GM23338 (cell line): ENCODE measurements around the gene KCTD7. TPM values are rescaled to one million over a fixed set of nuclear protein-coding genes. Genes with fewer than 3 reads are reported as not detected.

Experiments
- ATAC-seq: fragments of 200-7000 bp; cut with Tn5 transposase; 3 replicates; pipeline ENCODE4 v1.9.1; 2020
- DNase-seq: peaks from one replicate; pipeline ENCODE4 v3.0.0-alpha.2; 2015; ENCODE audit warnings: low spot score
- H2AFZ ChIP-seq: fragments of 200-600 bp; sonication (generic); 2 replicates; pipeline ENCODE4 v1.8.0; 2016; ENCODE audit warnings: antibody characterized with exemption, mild to moderate bottlenecking, moderate library complexity
- H3F3A ChIP-seq: fragments of 200-600 bp; sonication (generic); replicated peaks from 2 replicates; pipeline ENCODE4 v1.8.0; 2017; ENCODE audit warnings: antibody characterized with exemption, mixed run types, low read depth
- H3K27ac ChIP-seq: fragments of 200-600 bp; sonication (generic); 2 replicates; pipeline ENCODE4 v1.6.1; 2016; ENCODE audit warnings: low read depth
- H3K27me3 ChIP-seq: fragments of 200-600 bp; sonication (generic); 2 replicates; pipeline ENCODE4 v1.8.0; 2016; ENCODE audit warnings: mild to moderate bottlenecking, mixed run types, moderate library complexity; ENCODE audit not compliant: insufficient read depth
- H3K36me3 ChIP-seq: fragments of 200-600 bp; sonication (generic); 2 replicates; pipeline ENCODE4 v1.8.0; 2016; ENCODE audit warnings: mild to moderate bottlenecking; ENCODE audit not compliant: insufficient read depth
- H3K4me1 ChIP-seq: fragments of 200-600 bp; sonication (generic); 2 replicates; pipeline ENCODE4 v1.8.0; 2016; ENCODE audit warnings: mild to moderate bottlenecking, moderate library complexity; ENCODE audit not compliant: insufficient read depth
- H3K4me2 ChIP-seq: fragments of 200-600 bp; sonication (generic); 2 replicates; pipeline ENCODE4 v1.7.1; 2017; ENCODE audit warnings: mixed run types
- H3K4me3 ChIP-seq: fragments of 200-600 bp; sonication (generic); 2 replicates; pipeline ENCODE4 v1.6.1; 2016; ENCODE audit warnings: mixed run types
- H3K79me2 ChIP-seq: fragments of 200-600 bp; sonication (generic); replicated peaks from 2 replicates; pipeline ENCODE4 v1.8.0; 2017; ENCODE audit warnings: mild to moderate bottlenecking; ENCODE audit not compliant: insufficient read depth
- H3K9me2 ChIP-seq: fragments of 200-600 bp; sonication (generic); 2 replicates; pipeline ENCODE4 v1.8.0; 2017; ENCODE audit not compliant: insufficient read depth
- H4K20me1 ChIP-seq: fragments of 200-600 bp; sonication (generic); replicated peaks from 2 replicates; pipeline ENCODE4 v1.8.0; 2017; ENCODE audit warnings: mild to moderate bottlenecking; ENCODE audit not compliant: insufficient read depth
- H3K27ac Mint-ChIP-seq: 2 replicates; pipeline ENCODE4 v1.8.0; 2020; ENCODE audit warnings: inconsistent platforms, mild to moderate bottlenecking, moderate library complexity, mixed read lengths
- H3K27me3 Mint-ChIP-seq: 3 replicates; pipeline ENCODE4 v1.8.0; 2022; ENCODE audit warnings: low read depth, mild to moderate bottlenecking, moderate library complexity, mixed read lengths, inconsistent platforms; ENCODE audit not compliant: insufficient read depth, poor library complexity
- H3K36me3 Mint-ChIP-seq: 3 replicates; pipeline ENCODE4 v1.8.0; 2021; ENCODE audit warnings: low read depth, mild to moderate bottlenecking, inconsistent platforms, moderate library complexity, mixed read lengths
- H3K4me1 Mint-ChIP-seq: 3 replicates; pipeline ENCODE4 v1.8.0; 2020; ENCODE audit warnings: mild to moderate bottlenecking, inconsistent platforms, mixed read lengths
- H3K4me3 Mint-ChIP-seq: 3 replicates; pipeline ENCODE4 v1.8.0; 2021; ENCODE audit warnings: moderate library complexity, mild to moderate bottlenecking, inconsistent platforms, mixed read lengths
- H3K9me3 Mint-ChIP-seq: 3 replicates; pipeline ENCODE4 v1.8.0; 2020; ENCODE audit warnings: moderate library complexity, mild to moderate bottlenecking, inconsistent platforms, mixed read lengths
- CREB1 ChIP-seq: fragments of 250-450 bp; sonication (Bioruptor Pico); IDR thresholded peaks from 2 replicates; pipeline ENCODE4 v1.5.0; 2020; ENCODE audit warnings: low read depth, mild to moderate bottlenecking, moderate library complexity
- CTCF ChIP-seq, 2 experiments: fragments of 200-600 bp in 1 of 2; sonication (generic) in 1 of 2; conservative IDR thresholded peaks; 2 replicates each; pipeline versions ENCODE4 v1.5.1 to v1.6.1; 2016 to 2017; ENCODE audit warnings: antibody characterized with exemption in 2 of 2, low read depth in 2 of 2, mild to moderate bottlenecking in 2 of 2, moderate library complexity in 1 of 2
- EZH2 ChIP-seq: fragments of 200-600 bp; sonication (generic); IDR thresholded peaks from one replicate; pipeline ENCODE4 v1.8.0; 2017; ENCODE audit warnings: antibody characterized with exemption, mild to moderate bottlenecking, low read depth; ENCODE audit not compliant: unreplicated experiment
- EZH2phosphoT487 ChIP-seq: fragments of 200-600 bp; sonication (generic); IDR thresholded peaks from one replicate; pipeline ENCODE4 v1.8.1; 2018; ENCODE audit warnings: antibody characterized with exemption; ENCODE audit not compliant: unreplicated experiment
- JUNB ChIP-seq: IDR thresholded peaks from one replicate; pipeline ENCODE4 v1.6.1; 2016; ENCODE audit warnings: antibody characterized with exemption; ENCODE audit not compliant: unreplicated experiment
- NANOG ChIP-seq: IDR thresholded peaks from 2 replicates; pipeline ENCODE4 v1.6.1; 2016; ENCODE audit warnings: antibody characterized with exemption, borderline replicate concordance
- REST ChIP-seq: IDR thresholded peaks from one replicate; pipeline ENCODE4 v1.6.1; 2018; ENCODE audit warnings: antibody characterized with exemption; ENCODE audit not compliant: unreplicated experiment
- STAT1 ChIP-seq: IDR thresholded peaks from one replicate; pipeline ENCODE4 v1.6.1; 2016; ENCODE audit warnings: antibody characterized with exemption; ENCODE audit not compliant: unreplicated experiment
- ZNF331 ChIP-seq: fragments of 250-450 bp; sonication (Bioruptor Pico); IDR thresholded peaks from 2 replicates; pipeline ENCODE4 v1.5.0; 2020; ENCODE audit warnings: low read depth, mild to moderate bottlenecking, moderate library complexity
- polyA plus RNA-seq: library from polyadenylated mRNA; unstranded; fragments of >200 nt; fragmentation: Nextera tagmentation; extraction: Ambion mirVana; gene quantifications from 2 replicates; pipeline ENCODE4 v1.2.1, GENCODE V29; 2016
- total RNA-seq: library from RNA; depleted of rRNA; stranded (reverse); fragments of >200 nt; shearing (Covaris generic); gene quantifications from 2 replicates; pipeline ENCODE4 v1.2.3, GENCODE V29; 2014
- TF ChIP-seq, protein P1 (sequence below): IDR thresholded peaks from 2 replicates; pipeline ENCODE4 v1.6.1; 2016; ENCODE audit warnings: antibody characterized with exemption

Gene KCTD7
- total and polyA plus RNA-seq, 2 experiments from 2014 or later = 3.7 to 21.0 TPM

- Mint-ChIP-seq H3K27me3 (peaks cover 11% of the 10 kb centered on the region), H3K36me3 (peaks cover 21% of the 10 kb centered on the region; the same call in 2 of the 3 replicates), H3K4me1 (peaks cover 8% of the 10 kb centered on the region), H3K27ac (no peak overlapping the region), H3K4me3 (no peak overlapping the region), H3K9me3 (no peaks in the 10 kb centered on the region; the same call in 2 of the 3 replicates)
- peaks cover 11% of the 10 kb centered on the region for H3K4me1 ChIP-seq
- H3F3A ChIP-seq = 0 out of 2 replicates have a peak, but pooled peaks cover 11% of the 10 kb centered on the region
- H3K27ac ChIP-seq = no peak overlapping the region
- ATAC-seq (no peak), DNase-seq (no peak)
- H3K9me2 ChIP-seq = no peaks in the 10 kb centered on the region
- no peak overlapping the region for H3K4me3 ChIP-seq
- H3K79me2 ChIP-seq = peaks cover 26% of the 10 kb centered on the region
- no peak overlapping the region for H2AFZ ChIP-seq
- peaks cover 2% of the 10 kb centered on the region; the same call in 1 of the 2 replicates for H4K20me1 ChIP-seq
- TF ChIP-seq REST (no peak), EZH2 (no peak), ZNF331 (CRISPR knock-in tag) (no peak), CREB1 (CRISPR knock-in tag) (no peak), JUNB (no peak), EZH2phosphoT487 (no peak)
- TF ChIP-seq, protein P1, sequence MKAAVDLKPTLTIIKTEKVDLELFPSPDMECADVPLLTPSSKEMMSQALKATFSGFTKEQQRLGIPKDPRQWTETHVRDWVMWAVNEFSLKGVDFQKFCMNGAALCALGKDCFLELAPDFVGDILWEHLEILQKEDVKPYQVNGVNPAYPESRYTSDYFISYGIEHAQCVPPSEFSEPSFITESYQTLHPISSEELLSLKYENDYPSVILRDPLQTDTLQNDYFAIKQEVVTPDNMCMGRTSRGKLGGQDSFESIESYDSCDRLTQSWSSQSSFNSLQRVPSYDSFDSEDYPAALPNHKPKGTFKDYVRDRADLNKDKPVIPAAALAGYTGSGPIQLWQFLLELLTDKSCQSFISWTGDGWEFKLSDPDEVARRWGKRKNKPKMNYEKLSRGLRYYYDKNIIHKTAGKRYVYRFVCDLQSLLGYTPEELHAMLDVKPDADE = no peak
- no peak overlapping the region for H3K4me2 ChIP-seq
- H3K36me3 ChIP-seq = peaks cover 3% of the 10 kb centered on the region; the same call in 1 of the 2 replicates
- H3K27me3 ChIP-seq = no peaks in the 10 kb centered on the region
Measured at GRCh38 chr7:66630531-66630930, 1.9 kb downstream of the KCTD7 start.

DNA sequence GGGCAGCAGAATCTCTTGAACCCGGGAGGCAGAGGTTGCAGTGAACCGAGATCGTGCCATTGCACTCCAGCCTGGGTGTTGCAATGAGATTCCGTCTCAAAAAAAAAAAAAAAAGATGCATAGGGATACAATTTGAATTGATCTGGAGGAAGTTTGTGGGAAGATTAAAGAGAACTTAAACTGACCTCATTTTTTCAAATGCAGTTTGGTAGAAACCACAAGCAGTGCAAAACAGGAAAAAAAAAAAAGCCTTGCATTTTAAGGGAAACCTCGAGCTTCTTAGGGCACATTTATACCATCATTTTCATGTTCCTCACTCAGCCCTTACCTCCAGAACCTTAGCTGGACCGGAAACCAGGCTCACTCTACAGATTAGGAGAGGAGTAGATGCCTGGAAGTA, 2.8 kb downstream of the KCTD7 start:
- Histone ChIP-seq H3F3A (0 out of 2 replicates have a peak, but pooled peaks cover 11% of the 10 kb centered on the region), H3K4me1 (peaks cover 11% of the 10 kb centered on the region), H3K36me3 (peaks cover 3% of the 10 kb centered on the region; the same call in 1 of the 2 replicates), H3K9me2 (no peaks in the 10 kb centered on the region), H3K4me2 (no peak overlapping the region), H3K27me3 (no peaks in the 10 kb centered on the region), H3K79me2 (peaks cover 26% of the 10 kb centered on the region), H3K27ac (no peak overlapping the region), H2AFZ (no peak overlapping the region), H3K4me3 (no peak overlapping the region), H4K20me1 (peaks cover 2% of the 10 kb centered on the region; the same call in 1 of the 2 replicates)
- no peak overlapping the region for H3K27ac Mint-ChIP-seq
- peaks cover 8% of the 10 kb centered on the region for H3K4me1 Mint-ChIP-seq
- H3K9me3 Mint-ChIP-seq = no peaks in the 10 kb centered on the region; the same call in 2 of the 3 replicates
- H3K27me3 Mint-ChIP-seq = peaks cover 11% of the 10 kb centered on the region
- H3K4me3 Mint-ChIP-seq = no peak overlapping the region
- H3K36me3 Mint-ChIP-seq = peaks cover 21% of the 10 kb centered on the region; the same call in 2 of the 3 replicates
- ATAC-seq (no peak), DNase-seq (no peak)
- TF ChIP-seq EZH2 (no peak), NANOG (no peak), CREB1 (CRISPR knock-in tag) (no peak), ZNF331 (CRISPR knock-in tag) (no peak), STAT1 (no peak), CTCF (conservative IDR thresholded peaks at IDR 0.05; ENCODE audit: low read depth in 2 of 2) (no peak)
